Hepatocyte (in vitro differentiated cells): ENCODE measurements around the gene GRIPAP1. TPM values are rescaled to one million over a fixed set of nuclear protein-coding genes. Genes with fewer than 3 reads are reported as not detected.
"Not testable (repeated sequence)": the region's sequence is repeated elsewhere in the genome, so short reads cannot be mapped to it uniquely, and the experiment has no call there.

Experiments
- DNase-seq: peaks from one replicate; pipeline ENCODE4 v3.0.0-alpha.2; 2016; ENCODE audit warnings: low spot score
- H2AFZ ChIP-seq: fragments of 200-600 bp; sonication (generic); 2 replicates; pipeline ENCODE4 v1.6.0; 2016; ENCODE audit warnings: antibody characterized with exemption, mild to moderate bottlenecking
- H3K27ac ChIP-seq: fragments of 200-600 bp; sonication (generic); 2 replicates; pipeline ENCODE4 v1.5.1; 2016; ENCODE audit warnings: mild to moderate bottlenecking
- H3K27me3 ChIP-seq: fragments of 200-600 bp; sonication (generic); 2 replicates; pipeline ENCODE4 v1.6.1; 2016
- H3K36me3 ChIP-seq: fragments of 200-600 bp; sonication (generic); replicated peaks from 2 replicates; pipeline ENCODE4 v1.5.1; 2016; ENCODE audit warnings: low read depth; ENCODE audit not compliant: insufficient read depth
- H3K4me1 ChIP-seq: fragments of 200-600 bp; sonication (generic); 2 replicates; pipeline ENCODE4 v1.5.1; 2016; ENCODE audit warnings: mild to moderate bottlenecking, moderate library complexity; ENCODE audit not compliant: insufficient read depth
- H3K4me2 ChIP-seq: fragments of 200-600 bp; sonication (generic); 2 replicates; pipeline ENCODE4 v1.6.0; 2016
- H3K4me3 ChIP-seq: fragments of 200-600 bp; sonication (generic); 2 replicates; pipeline ENCODE4 v1.5.1; 2016; ENCODE audit warnings: mild to moderate bottlenecking
- H3K79me2 ChIP-seq: fragments of 200-600 bp; sonication (generic); 2 replicates; pipeline ENCODE4 v1.6.0; 2017; ENCODE audit warnings: mild to moderate bottlenecking
- H3K9me2 ChIP-seq: fragments of 200-600 bp; sonication (generic); replicated peaks from 2 replicates; pipeline ENCODE4 v1.6.0; 2017; ENCODE audit warnings: mild to moderate bottlenecking; ENCODE audit not compliant: insufficient read depth
- H3K9me3 ChIP-seq: fragments of 200-600 bp; sonication (generic); 2 replicates; pipeline ENCODE4 v1.5.1; 2016; ENCODE audit warnings: low read depth, mild to moderate bottlenecking
- H4K20me1 ChIP-seq: fragments of 200-600 bp; sonication (generic); 2 replicates; pipeline ENCODE4 v1.6.0; 2016; ENCODE audit warnings: mild to moderate bottlenecking; ENCODE audit not compliant: insufficient read depth, poor library complexity, severe bottlenecking
- CTCF ChIP-seq: fragments of 200-600 bp; sonication (generic); IDR thresholded peaks from 2 replicates; pipeline ENCODE4 v1.5.1; 2016; ENCODE audit warnings: antibody characterized with exemption, mild to moderate bottlenecking; ENCODE audit not compliant: poor library complexity
- EZH2 ChIP-seq: fragments of 200-600 bp; sonication (generic); IDR thresholded peaks from 2 replicates; pipeline ENCODE4 v1.6.1; 2016; ENCODE audit warnings: antibody characterized with exemption, mild to moderate bottlenecking, borderline replicate concordance
- EZH2phosphoT487 ChIP-seq: fragments of 200-600 bp; sonication (generic); IDR thresholded peaks from one replicate; pipeline ENCODE4 v1.6.1; 2018; ENCODE audit warnings: antibody characterized with exemption, mild to moderate bottlenecking, low read depth, moderate library complexity; ENCODE audit not compliant: unreplicated experiment, severe bottlenecking
- WGBS: methylation state at CpG from one replicate; pipeline ENCODE4 v1.1.6; 2016; ENCODE audit warnings: low lambda C conversion rate; ENCODE audit errors: missing lambda C conversion rate; 5-methylcytosine and 5-hydroxymethylcytosine counted together
- polyA plus RNA-seq: library from polyadenylated mRNA; unstranded; fragments of >200 nt; fragmentation: Nextera tagmentation; extraction: Ambion mirVana; gene quantifications from 2 replicates; pipeline ENCODE4 v1.2.1, GENCODE V29; 2016
- total RNA-seq: library from RNA; depleted of rRNA; stranded (reverse); fragments of >200 nt; gene quantifications from 2 replicates; pipeline ENCODE4 v1.2.3, GENCODE V29; 2014

GRIPAP1 gene
- total and polyA plus RNA-seq, 2 experiments from 2014 or later: 20.2 to 31.4 TPM

GRCh38 chrX:48983081-48983480, 19.0 kb downstream of the GRIPAP1 start:
- Histone ChIP-seq H3K4me1 (no peaks in the 10 kb centered on the region), H4K20me1 (no peaks in the 10 kb centered on the region), H3K27ac (no peak overlapping the region), H3K4me2 (no peak overlapping the region), H3K79me2 (no peaks in the 10 kb centered on the region), H3K36me3 (no peaks in the 10 kb centered on the region), H3K9me3 (no peaks in the 10 kb centered on the region), H3K27me3 (no peaks in the 10 kb centered on the region), H3K4me3 (no peak overlapping the region), H2AFZ (no peak overlapping the region), H3K9me2 (no peaks in the 10 kb centered on the region)
- WGBS: 93% methylated on average over 17 of the region's 17 CpGs
- no peak for DNase-seq
- TF ChIP-seq EZH2 (no peak), EZH2phosphoT487 (no peak), CTCF (no peak)

- H3K79me2 ChIP-seq: no peaks in the 10 kb centered on the region
- no peaks in the 10 kb centered on the region for H3K4me1 ChIP-seq
- H3K27ac ChIP-seq: no peak overlapping the region
- H3K36me3 ChIP-seq: no peaks in the 10 kb centered on the region
- H3K9me3 ChIP-seq: no peaks in the 10 kb centered on the region
- no peak overlapping the region for H3K4me2 ChIP-seq
- no peaks in the 10 kb centered on the region for H4K20me1 ChIP-seq
- no peak overlapping the region for H3K4me3 ChIP-seq
- H2AFZ ChIP-seq: no peak overlapping the region
- H3K9me2 ChIP-seq: no peaks in the 10 kb centered on the region
- no peak for TF ChIP-seq CTCF
- no peak for TF ChIP-seq EZH2phosphoT487
- no peak for TF ChIP-seq EZH2
- no peaks in the 10 kb centered on the region for H3K27me3 ChIP-seq
- DNase-seq: no peak
- 91% methylated on average over 10 of the region's 10 CpGs for WGBS
Measured at GRCh38 chrX:48981178-48981577, 20.9 kb downstream of the GRIPAP1 start.

DNA sequence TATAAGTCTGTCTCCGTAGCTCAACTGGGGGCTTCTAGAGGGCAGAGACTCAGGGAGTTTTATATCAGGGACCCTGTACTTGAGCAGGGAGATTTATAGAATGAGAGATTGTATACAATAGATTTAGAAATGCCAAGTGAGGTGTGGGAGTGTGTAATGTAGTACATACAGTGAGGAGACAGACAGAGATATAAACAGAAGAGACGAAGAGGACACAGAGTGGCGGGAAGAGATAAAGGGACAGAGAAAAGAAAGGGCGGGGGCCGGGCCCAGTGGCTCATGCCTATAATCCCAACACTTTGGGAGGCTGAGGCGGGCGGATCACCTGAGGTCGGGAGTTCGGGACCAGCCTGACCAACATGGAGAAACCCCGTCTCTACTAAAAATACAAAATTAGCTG, 21.7 kb downstream of the GRIPAP1 start:
- not testable (repeated sequence) for H3K27me3 ChIP-seq, H3K27ac ChIP-seq, H3K4me2 ChIP-seq, H3K9me2 ChIP-seq, H2AFZ ChIP-seq, H3K79me2 ChIP-seq, H3K4me3 ChIP-seq, H3K4me1 ChIP-seq, H3K9me3 ChIP-seq, DNase-seq, H4K20me1 ChIP-seq, H3K36me3 ChIP-seq
- WGBS: 80% methylated on average over 9 of the region's 10 CpGs

- WGBS: 91% methylated on average over 5 of the region's 5 CpGs
- TF ChIP-seq EZH2phosphoT487 (no peak), EZH2 (no peak), CTCF (no peak)
- Histone ChIP-seq H2AFZ (no peak overlapping the region), H3K4me3 (no peak overlapping the region), H3K9me2 (no peaks in the 10 kb centered on the region), H3K4me2 (no peak overlapping the region), H3K27ac (no peak overlapping the region), H3K27me3 (no peaks in the 10 kb centered on the region), H3K9me3 (no peaks in the 10 kb centered on the region), H4K20me1 (no peaks in the 10 kb centered on the region), H3K4me1 (no peaks in the 10 kb centered on the region), H3K36me3 (no peaks in the 10 kb centered on the region), H3K79me2 (no peaks in the 10 kb centered on the region)
- no peak for DNase-seq
Measured at GRCh38 chrX:48978226-48978625, 23.8 kb downstream of the GRIPAP1 start.
